ENCODE results near the gene HPS4.

DNA sequence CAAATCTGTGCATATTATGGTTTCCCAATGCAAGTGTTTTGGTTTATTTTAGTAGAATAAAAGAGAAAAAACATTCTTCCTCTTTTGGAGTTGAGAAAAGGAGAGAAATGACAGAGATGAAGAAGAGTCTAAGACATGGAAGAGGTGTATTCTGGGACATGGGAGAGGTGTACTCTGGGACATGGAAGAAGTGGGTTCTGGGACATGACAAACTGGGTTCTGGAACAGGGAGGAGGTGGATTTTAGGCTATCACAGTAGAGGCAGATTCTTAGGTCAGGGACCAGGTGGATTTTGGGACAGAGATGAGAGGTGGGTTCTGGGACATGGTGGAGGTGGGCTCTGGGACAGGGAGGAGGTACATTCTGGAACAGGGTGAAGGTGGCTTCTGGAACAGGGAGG lies 56.7 kb downstream of the HPS4 start:
- TF ChIP-seq RAD21 (IDR thresholded peaks at IDR 0.05) (no peak), EGR1 (IDR thresholded peaks at IDR 0.05; ENCODE audit: low read depth in 2 of 2) (no peak)
- TF ChIP-seq, protein P1, sequence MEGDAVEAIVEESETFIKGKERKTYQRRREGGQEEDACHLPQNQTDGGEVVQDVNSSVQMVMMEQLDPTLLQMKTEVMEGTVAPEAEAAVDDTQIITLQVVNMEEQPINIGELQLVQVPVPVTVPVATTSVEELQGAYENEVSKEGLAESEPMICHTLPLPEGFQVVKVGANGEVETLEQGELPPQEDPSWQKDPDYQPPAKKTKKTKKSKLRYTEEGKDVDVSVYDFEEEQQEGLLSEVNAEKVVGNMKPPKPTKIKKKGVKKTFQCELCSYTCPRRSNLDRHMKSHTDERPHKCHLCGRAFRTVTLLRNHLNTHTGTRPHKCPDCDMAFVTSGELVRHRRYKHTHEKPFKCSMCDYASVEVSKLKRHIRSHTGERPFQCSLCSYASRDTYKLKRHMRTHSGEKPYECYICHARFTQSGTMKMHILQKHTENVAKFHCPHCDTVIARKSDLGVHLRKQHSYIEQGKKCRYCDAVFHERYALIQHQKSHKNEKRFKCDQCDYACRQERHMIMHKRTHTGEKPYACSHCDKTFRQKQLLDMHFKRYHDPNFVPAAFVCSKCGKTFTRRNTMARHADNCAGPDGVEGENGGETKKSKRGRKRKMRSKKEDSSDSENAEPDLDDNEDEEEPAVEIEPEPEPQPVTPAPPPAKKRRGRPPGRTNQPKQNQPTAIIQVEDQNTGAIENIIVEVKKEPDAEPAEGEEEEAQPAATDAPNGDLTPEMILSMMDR (IDR thresholded peaks at IDR 0.05; ENCODE audit: low read depth, low read length, missing input control): no peak
